ENCODE results near the gene INSR.

- no peak for TF ChIP-seq POLR2AphosphoS5 (IDR thresholded peaks at IDR 0.05)
- no peak for TF ChIP-seq EP300 (IDR thresholded peaks at IDR 0.05)
- no peak for TF ChIP-seq POLR2A (IDR thresholded peaks at IDR 0.05)
Measured at GRCh38 chr19:7272856-7273578, 21.2 kb downstream of the INSR start.
